PC-9 (cell line): ENCODE data around the gene CDYL2.

Experiments
- CTCF ChIP-seq: fragments of 200-600 bp; sonication (generic); conservative IDR thresholded peaks from 2 replicates; pipeline ENCODE4 v1.6.1; 2017; ENCODE audit warnings: mixed run types, antibody characterized with exemption, mild to moderate bottlenecking, moderate library complexity
- EZH2 ChIP-seq: fragments of 200-600 bp; sonication (generic); IDR thresholded peaks from 2 replicates; pipeline ENCODE4 v1.8.0; 2017; ENCODE audit warnings: antibody characterized with exemption, low read depth

GRCh38 chr16:80663078-80663477 is 141.3 kb downstream of the CDYL2 start:
- TF ChIP-seq CTCF (no peak), EZH2 (no peak)
